OCI-LY3 (cell line): Measurements from ENCODE around the gene CNTNAP4.

Experiments used
- CTCF ChIP-seq: fragments of 200-600, 300-600 bp; sonication (generic); IDR thresholded peaks from 2 replicates; pipeline ENCODE4 v1.5.1; 2014; ENCODE audit warnings: antibody characterized with exemption, low read length, low read depth
- EZH2phosphoT487 ChIP-seq: fragments of 200-600 bp; shearing (Covaris generic); IDR thresholded peaks from 2 replicates; pipeline ENCODE4 v1.6.1; 2018; ENCODE audit warnings: antibody characterized with exemption, mixed run types, low read depth

GRCh38 chr16:76235426-76235825, 41.8 kb upstream of the CNTNAP4 start:
- TF ChIP-seq CTCF (no peak), EZH2phosphoT487 (no peak)
